Gastrocnemius medialis (tissue), 4 donors: ENCODE measurements around the gene CARD11.

Experiments
- CTCF ChIP-seq, 5 experiments: fragments of 450-650 bp in 3 of 5; fragments of 200-600 bp in 2 of 5; sonication (generic) in 2 of 5; IDR thresholded peaks in 4 of 5; conservative IDR thresholded peaks in 1 of 5; 1 replicate in 4 of 5; 2 replicates in 1 of 5; pipeline ENCODE4 v1.5.1; 2016 to 2019; ENCODE audit warnings: antibody characterized with exemption in 5 of 5, mild to moderate bottlenecking in 3 of 5, moderate library complexity in 3 of 5
- POLR2A ChIP-seq, 2 donors: fragments of 450-650 bp; IDR thresholded peaks; one replicate each; pipeline ENCODE4 v1.6.1; 2017; ENCODE audit warnings: antibody characterized with exemption in 2 of 2, mild to moderate bottlenecking in 2 of 2, moderate library complexity in 2 of 2

GRCh38 chr7:2947058-2947780, 96.4 kb downstream of the CARD11 start:
- TF ChIP-seq CTCF (IDR thresholded peaks at IDR 0.05 in 4 of 5, conservative IDR thresholded peaks at IDR 0.05 in 1 of 5) (no peak), POLR2A (IDR thresholded peaks at IDR 0.05) (no peak)
